OCI-LY1 (cell line): ENCODE measurements around the gene SRPRB.

Experiments
- EZH2 ChIP-seq: fragments of 200-600 bp; sonication (generic), shearing (Covaris generic); IDR thresholded peaks from 2 replicates; pipeline ENCODE4 v1.8.0; 2017; ENCODE audit warnings: borderline replicate concordance, mixed run types, mild to moderate bottlenecking, antibody characterized with exemption, low read length, moderate library complexity, mixed read lengths
- TF ChIP-seq, protein P1 (sequence below): fragments of 200-600 bp; sonication (generic), shearing (Covaris generic); IDR thresholded peaks from 2 replicates; pipeline ENCODE4 v1.5.1; 2017; ENCODE audit warnings: mild to moderate bottlenecking, antibody characterized with exemption, low read length, moderate library complexity, mixed read lengths

- TF ChIP-seq EZH2, result no peak
- TF ChIP-seq, protein P1, sequence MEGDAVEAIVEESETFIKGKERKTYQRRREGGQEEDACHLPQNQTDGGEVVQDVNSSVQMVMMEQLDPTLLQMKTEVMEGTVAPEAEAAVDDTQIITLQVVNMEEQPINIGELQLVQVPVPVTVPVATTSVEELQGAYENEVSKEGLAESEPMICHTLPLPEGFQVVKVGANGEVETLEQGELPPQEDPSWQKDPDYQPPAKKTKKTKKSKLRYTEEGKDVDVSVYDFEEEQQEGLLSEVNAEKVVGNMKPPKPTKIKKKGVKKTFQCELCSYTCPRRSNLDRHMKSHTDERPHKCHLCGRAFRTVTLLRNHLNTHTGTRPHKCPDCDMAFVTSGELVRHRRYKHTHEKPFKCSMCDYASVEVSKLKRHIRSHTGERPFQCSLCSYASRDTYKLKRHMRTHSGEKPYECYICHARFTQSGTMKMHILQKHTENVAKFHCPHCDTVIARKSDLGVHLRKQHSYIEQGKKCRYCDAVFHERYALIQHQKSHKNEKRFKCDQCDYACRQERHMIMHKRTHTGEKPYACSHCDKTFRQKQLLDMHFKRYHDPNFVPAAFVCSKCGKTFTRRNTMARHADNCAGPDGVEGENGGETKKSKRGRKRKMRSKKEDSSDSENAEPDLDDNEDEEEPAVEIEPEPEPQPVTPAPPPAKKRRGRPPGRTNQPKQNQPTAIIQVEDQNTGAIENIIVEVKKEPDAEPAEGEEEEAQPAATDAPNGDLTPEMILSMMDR, result no peak
Observed at GRCh38 chr3:133767607-133768006, 38.0 kb upstream of the SRPRB start.
